ENCODE data around the gene SNRNP27. TPM values are rescaled to one million over a fixed set of nuclear protein-coding genes. Genes with fewer than 3 reads are reported as not detected.

The SNRNP27 gene
- total and polyA plus RNA-seq, 9 of the 15 experiments (the other 6 are each of a cell fraction or from before 2014, with no cell fraction given) = 29.2 to 102 (median 65.7) TPM

DNA sequence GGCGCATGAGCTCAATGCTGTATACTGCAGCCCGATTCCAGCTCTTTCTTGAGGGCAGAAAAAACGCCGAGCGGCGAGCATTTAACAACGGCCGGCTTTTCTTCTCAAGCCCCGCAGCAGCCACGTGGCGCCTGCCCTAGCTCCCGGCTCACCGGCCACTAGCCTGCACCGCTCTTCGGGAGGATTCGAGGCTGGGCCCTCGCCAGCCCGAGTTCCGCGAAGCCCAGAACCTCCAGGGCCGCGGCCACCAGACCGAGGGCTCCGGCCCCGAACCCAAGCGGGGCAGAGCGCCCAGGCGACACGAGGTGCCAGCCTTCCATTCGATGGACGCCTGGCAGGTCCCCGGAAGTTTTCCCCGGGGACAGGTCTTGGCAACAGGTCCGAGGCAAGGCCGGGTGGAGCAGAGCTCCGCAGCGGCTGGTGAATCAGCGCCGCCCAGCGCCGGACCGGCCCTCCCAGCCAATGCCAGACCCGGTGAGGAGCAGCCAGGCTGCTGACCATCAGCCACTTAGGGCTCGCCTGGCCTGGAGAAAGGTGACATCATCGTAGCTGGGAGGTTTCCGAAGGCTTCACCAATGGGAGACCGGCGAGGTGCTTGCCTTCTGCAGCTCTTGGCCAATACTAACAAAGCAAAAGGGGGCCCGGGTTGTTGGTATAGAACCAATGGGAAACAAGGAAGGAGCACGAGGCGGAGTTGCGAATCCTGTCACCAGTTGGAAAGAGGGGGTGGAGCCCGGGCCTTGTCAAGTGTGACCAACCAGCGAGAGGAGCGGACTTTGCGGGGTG, 20.6 kb downstream of the SNRNP27 start (continued):
- TF ChIP-seq, protein P1, sequence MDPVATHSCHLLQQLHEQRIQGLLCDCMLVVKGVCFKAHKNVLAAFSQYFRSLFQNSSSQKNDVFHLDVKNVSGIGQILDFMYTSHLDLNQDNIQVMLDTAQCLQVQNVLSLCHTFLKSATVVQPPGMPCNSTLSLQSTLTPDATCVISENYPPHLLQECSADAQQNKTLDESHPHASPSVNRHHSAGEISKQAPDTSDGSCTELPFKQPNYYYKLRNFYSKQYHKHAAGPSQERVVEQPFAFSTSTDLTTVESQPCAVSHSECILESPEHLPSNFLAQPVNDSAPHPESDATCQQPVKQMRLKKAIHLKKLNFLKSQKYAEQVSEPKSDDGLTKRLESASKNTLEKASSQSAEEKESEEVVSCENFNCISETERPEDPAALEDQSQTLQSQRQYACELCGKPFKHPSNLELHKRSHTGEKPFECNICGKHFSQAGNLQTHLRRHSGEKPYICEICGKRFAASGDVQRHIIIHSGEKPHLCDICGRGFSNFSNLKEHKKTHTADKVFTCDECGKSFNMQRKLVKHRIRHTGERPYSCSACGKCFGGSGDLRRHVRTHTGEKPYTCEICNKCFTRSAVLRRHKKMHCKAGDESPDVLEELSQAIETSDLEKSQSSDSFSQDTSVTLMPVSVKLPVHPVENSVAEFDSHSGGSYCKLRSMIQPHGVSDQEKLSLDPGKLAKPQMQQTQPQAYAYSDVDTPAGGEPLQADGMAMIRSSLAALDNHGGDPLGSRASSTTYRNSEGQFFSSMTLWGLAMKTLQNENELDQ (CRISPR knock-in tag; IDR thresholded peaks at IDR 0.05; ENCODE audit: borderline replicate concordance) = 0 out of 2 replicates have a peak, but pooled peaks have one; percentile 11
- TF ChIP-seq, protein P2, sequence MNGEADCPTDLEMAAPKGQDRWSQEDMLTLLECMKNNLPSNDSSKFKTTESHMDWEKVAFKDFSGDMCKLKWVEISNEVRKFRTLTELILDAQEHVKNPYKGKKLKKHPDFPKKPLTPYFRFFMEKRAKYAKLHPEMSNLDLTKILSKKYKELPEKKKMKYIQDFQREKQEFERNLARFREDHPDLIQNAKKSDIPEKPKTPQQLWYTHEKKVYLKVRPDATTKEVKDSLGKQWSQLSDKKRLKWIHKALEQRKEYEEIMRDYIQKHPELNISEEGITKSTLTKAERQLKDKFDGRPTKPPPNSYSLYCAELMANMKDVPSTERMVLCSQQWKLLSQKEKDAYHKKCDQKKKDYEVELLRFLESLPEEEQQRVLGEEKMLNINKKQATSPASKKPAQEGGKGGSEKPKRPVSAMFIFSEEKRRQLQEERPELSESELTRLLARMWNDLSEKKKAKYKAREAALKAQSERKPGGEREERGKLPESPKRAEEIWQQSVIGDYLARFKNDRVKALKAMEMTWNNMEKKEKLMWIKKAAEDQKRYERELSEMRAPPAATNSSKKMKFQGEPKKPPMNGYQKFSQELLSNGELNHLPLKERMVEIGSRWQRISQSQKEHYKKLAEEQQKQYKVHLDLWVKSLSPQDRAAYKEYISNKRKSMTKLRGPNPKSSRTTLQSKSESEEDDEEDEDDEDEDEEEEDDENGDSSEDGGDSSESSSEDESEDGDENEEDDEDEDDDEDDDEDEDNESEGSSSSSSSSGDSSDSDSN (IDR thresholded peaks at IDR 0.05; ENCODE audit: borderline replicate concordance in 1 of 2, low read depth in 2 of 2, low read length in 2 of 2) = peak; percentile 96 to 98
- TF ChIP-seq MYNN (IDR thresholded peaks at IDR 0.05) (peak; percentile 80; the same call in 1 of the 2 replicates), MYNN (CRISPR knock-in tag; IDR thresholded peaks at IDR 0.05) (no peak), NFYB (IDR thresholded peaks at IDR 0.05; ENCODE audit: extremely low read depth, insufficient read length) (peak; percentile 84), IFI16 (CRISPR knock-in tag; IDR thresholded peaks at IDR 0.05) (no peak), ZNF444 (CRISPR knock-in tag; IDR thresholded peaks at IDR 0.05) (no peak), ARNT (IDR thresholded peaks at IDR 0.05) (no peak), DNMT1 (IDR thresholded peaks at IDR 0.05) (no peak), TEAD1 (CRISPR knock-in tag; IDR thresholded peaks at IDR 0.05) (peak; percentile 42 to 57; a peak in 2 of 4 replicates), ZFP36 (IDR thresholded peaks at IDR 0.05; ENCODE audit: low read depth, low read length, partially characterized antibody) (peak; percentile 50), ESRRA (IDR thresholded peaks at IDR 0.05; ENCODE audit: borderline replicate concordance, low read depth) (peak; percentile 48; the same call in 1 of the 2 replicates), POLR2G (IDR thresholded peaks at IDR 0.05; ENCODE audit: low read depth, low read length) (peak; percentile 93), POLR2A (conservative IDR thresholded peaks at IDR 0.05) (peak; percentile 87)
- TF ChIP-seq, protein P3, sequence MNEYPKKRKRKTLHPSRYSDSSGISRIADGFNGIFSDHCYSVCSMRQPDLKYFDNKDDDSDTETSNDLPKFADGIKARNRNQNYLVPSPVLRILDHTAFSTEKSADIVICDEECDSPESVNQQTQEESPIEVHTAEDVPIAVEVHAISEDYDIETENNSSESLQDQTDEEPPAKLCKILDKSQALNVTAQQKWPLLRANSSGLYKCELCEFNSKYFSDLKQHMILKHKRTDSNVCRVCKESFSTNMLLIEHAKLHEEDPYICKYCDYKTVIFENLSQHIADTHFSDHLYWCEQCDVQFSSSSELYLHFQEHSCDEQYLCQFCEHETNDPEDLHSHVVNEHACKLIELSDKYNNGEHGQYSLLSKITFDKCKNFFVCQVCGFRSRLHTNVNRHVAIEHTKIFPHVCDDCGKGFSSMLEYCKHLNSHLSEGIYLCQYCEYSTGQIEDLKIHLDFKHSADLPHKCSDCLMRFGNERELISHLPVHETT (CRISPR knock-in tag; conservative IDR thresholded peaks at IDR 0.05 in 1 of 2, IDR thresholded peaks at IDR 0.05 in 1 of 2) = peak in 1 of 2 experiments; percentile 86; a peak in 1 of 4 replicates
- TF ChIP-seq, protein P4, sequence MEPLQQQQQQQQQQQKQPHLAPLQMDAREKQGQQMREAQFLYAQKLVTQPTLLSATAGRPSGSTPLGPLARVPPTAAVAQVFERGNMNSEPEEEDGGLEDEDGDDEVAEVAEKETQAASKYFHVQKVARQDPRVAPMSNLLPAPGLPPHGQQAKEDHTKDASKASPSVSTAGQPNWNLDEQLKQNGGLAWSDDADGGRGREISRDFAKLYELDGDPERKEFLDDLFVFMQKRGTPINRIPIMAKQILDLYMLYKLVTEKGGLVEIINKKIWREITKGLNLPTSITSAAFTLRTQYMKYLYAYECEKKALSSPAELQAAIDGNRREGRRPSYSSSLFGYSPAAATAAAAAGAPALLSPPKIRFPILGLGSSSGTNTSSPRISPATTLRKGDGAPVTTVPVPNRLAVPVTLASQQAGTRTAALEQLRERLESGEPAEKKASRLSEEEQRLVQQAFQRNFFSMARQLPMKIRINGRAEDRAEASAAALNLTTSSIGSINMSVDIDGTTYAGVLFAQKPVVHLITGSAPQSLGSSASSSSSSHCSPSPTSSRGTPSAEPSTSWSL (CRISPR knock-in tag; IDR thresholded peaks at IDR 0.05; ENCODE audit: borderline replicate concordance) = peak; percentile 39; the same call in 1 of the 2 replicates
- TF ChIP-seq, protein P5, sequence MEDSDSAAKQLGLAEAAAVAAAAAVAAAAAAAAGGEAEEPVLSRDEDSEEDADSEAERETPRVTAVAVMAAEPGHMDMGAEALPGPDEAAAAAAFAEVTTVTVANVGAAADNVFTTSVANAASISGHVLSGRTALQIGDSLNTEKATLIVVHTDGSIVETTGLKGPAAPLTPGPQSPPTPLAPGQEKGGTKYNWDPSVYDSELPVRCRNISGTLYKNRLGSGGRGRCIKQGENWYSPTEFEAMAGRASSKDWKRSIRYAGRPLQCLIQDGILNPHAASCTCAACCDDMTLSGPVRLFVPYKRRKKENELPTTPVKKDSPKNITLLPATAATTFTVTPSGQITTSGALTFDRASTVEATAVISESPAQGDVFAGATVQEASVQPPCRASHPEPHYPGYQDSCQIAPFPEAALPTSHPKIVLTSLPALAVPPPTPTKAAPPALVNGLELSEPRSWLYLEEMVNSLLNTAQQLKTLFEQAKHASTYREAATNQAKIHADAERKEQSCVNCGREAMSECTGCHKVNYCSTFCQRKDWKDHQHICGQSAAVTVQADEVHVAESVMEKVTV (CRISPR knock-in tag; IDR thresholded peaks at IDR 0.05) = no peak
